GM13977 (cell line): Measurements from ENCODE around the gene TTLL9.

Experiments
- DNase-seq: peaks from one replicate; pipeline ENCODE4 v3.0.0; 2012; ENCODE audit warnings: low spot score
- CTCF ChIP-seq: IDR thresholded peaks from 2 replicates; pipeline ENCODE4 v1.5.1; 2012; ENCODE audit warnings: mild to moderate bottlenecking, control low read depth; ENCODE audit not compliant: insufficient read depth; ENCODE audit errors: extremely low read depth, missing control alignments
- in situ Hi-C: fragments of 300-500 bp; cut with MboI; formaldehyde crosslinking; loops from one replicate; pipeline ENCODE4 v1.12.0; 2022; ENCODE audit warnings: low sequenced_read_pairs, low pct_unique_long_range_greater_than_20kb, mixed read lengths, inconsistent platforms; ENCODE audit not compliant: unreplicated experiment

TTLL9 gene

GRCh38 chr20:31984981-31985471, 114.6 kb downstream of the TTLL9 start:
- TF ChIP-seq CTCF = no peak
- in situ Hi-C loops = no loop called here
- DNase-seq = no peak

DNA sequence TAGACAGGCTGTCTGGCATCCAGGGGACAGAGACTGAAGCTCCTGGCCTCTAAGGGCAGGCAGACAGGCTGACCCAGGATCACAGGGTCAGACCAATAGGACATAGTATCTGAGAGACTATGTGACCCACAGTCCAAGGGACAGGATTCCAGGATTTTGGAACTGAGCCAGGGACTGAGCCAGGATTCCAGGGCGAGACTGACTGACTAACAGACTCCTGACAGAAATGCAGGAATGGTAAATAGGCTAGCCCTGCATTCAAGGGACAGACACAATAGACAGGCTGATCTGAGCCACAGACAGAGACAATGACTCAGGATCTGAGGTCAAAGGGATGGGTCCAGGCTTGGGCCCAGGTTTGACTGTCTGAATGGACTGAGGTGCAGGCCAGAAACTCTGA, 117.3 kb downstream of the TTLL9 start:
- no peak for TF ChIP-seq CTCF
- no peak for DNase-seq
- in situ Hi-C loops = no loop called here

GRCh38 chr20:31988430-31989015, 118.1 kb downstream of the TTLL9 start:
- in situ Hi-C loops = no loop called here
- DNase-seq = no peak

GRCh38 chr20:31989030-31989645, 118.7 kb downstream of the TTLL9 start:
- in situ Hi-C loops = no loop called here
- no peak for DNase-seq
- TF ChIP-seq CTCF = no peak

More at GRCh38 chr20:31988430-31989015, 118.1 kb downstream of the TTLL9 start:
- no peak for TF ChIP-seq CTCF

GRCh38 chr20:31990641-31991338, 120.4 kb downstream of the TTLL9 start:
- in situ Hi-C loops = no loop called here
- DNase-seq = no peak
- TF ChIP-seq CTCF = no peak

DNA sequence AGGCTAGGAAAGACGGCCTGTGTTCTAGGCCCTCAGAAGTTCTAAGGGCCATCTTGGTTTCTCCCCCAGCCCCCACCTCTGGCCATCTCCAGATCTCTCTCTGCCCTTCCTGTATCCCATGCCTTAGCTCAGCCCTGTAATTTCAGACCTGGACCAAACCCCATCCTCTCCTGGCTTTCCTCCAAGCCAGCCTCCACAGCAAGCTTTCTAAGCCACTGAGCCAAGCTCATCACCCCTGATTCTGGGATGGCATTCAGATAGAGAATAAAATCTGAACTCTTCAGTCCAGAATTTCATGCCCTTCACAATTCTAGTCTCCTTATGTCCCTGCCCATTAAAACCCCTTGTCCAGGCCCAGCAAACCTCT, 120.9 kb downstream of the TTLL9 start:
- no peak for TF ChIP-seq CTCF
- in situ Hi-C loops = no loop called here
- no peak for DNase-seq
